K562 (cell line): ENCODE results near the gene RIPPLY3. TPM values are rescaled to one million over a fixed set of nuclear protein-coding genes. Genes with fewer than 3 reads are reported as not detected.

Experiments used
- ARID1B ChIP-seq: fragments of 450-650 bp; IDR thresholded peaks from 2 replicates; pipeline ENCODE4 v1.6.1; 2016; ENCODE audit warnings: antibody characterized with exemption, mild to moderate bottlenecking, inconsistent platforms
- BRD9 ChIP-seq: fragments of 450-650 bp; IDR thresholded peaks from 2 replicates; pipeline ENCODE4 v1.6.1; 2018; ENCODE audit warnings: low read depth; ENCODE audit not compliant: partially characterized antibody
- DACH1 ChIP-seq: fragments of 450-650 bp; IDR thresholded peaks from 2 replicates; pipeline ENCODE4 v1.6.1; 2018; ENCODE audit not compliant: partially characterized antibody
- FOXM1 ChIP-seq, 2 experiments: fragments of 450-650 bp in 1 of 2; sonication (generic) in 1 of 2; formaldehyde crosslinking in 1 of 2; IDR thresholded peaks; 2 replicates each; pipeline versions ENCODE4 v1.6.1 to v1.9.0; 2017 to 2022; ENCODE audit warnings: low read depth in 2 of 2, mild to moderate bottlenecking in 2 of 2, missing genetic modification reagents in 1 of 2, moderate library complexity in 1 of 2
- HBP1 ChIP-seq: fragments of 450-650 bp; formaldehyde crosslinking; IDR thresholded peaks from 2 replicates; pipeline ENCODE4 v1.4.0; 2022; ENCODE audit warnings: missing genetic modification characterization
- HOXB6 ChIP-seq: fragments of 250-450 bp; sonication (Bioruptor Pico); IDR thresholded peaks from 2 replicates; pipeline ENCODE4 v1.5.1; 2022; ENCODE audit warnings: mild to moderate bottlenecking, borderline replicate concordance
- MEF2D ChIP-seq: conservative IDR thresholded peaks from 2 replicates; pipeline ENCODE4 v1.6.1; 2016; ENCODE audit warnings: low read depth, missing genetic modification characterization, missing compliant biosample characterization
- NCOA6 ChIP-seq: fragments of 450-650 bp; IDR thresholded peaks from 2 replicates; pipeline ENCODE4 v1.6.1; 2017; ENCODE audit warnings: mild to moderate bottlenecking
- PCBP2 ChIP-seq: fragments of 200-400 bp; formaldehyde crosslinking; IDR thresholded peaks from 2 replicates; pipeline ENCODE4 v1.6.1; 2018; ENCODE audit warnings: low read length, low read depth, mild to moderate bottlenecking, moderate library complexity; ENCODE audit not compliant: poor library complexity, severe bottlenecking
- RNF219 ChIP-seq: fragments of 250-450 bp; sonication (Bioruptor Pico); IDR thresholded peaks from 2 replicates; pipeline ENCODE4 v1.5.0; 2022; ENCODE audit warnings: mild to moderate bottlenecking
- SMARCB1 ChIP-seq: IDR thresholded peaks from 2 replicates; pipeline ENCODE4 v1.6.1; 2011; ENCODE audit warnings: improper control_type of control experiment, low read depth; ENCODE audit not compliant: insufficient read length
- SRF ChIP-seq, 2 experiments: fragments of 250-450, 450-650 bp in 1 of 2; sonication (Bioruptor Pico) in 1 of 2; sonication (generic) in 1 of 2; formaldehyde crosslinking; IDR thresholded peaks; 2 replicates each; pipeline versions ENCODE4 v1.5.0 to v1.5.1; 2020 to 2022; ENCODE audit warnings: mild to moderate bottlenecking in 1 of 2, missing genetic modification reagents in 1 of 2
- TAF15 ChIP-seq: fragments of 200-400 bp; formaldehyde crosslinking; IDR thresholded peaks from 2 replicates; pipeline ENCODE4 v1.6.1; 2017; ENCODE audit warnings: mild to moderate bottlenecking, low read depth, low read length, moderate library complexity
- TBP ChIP-seq: optimal IDR thresholded peaks from 2 replicates; pipeline ENCODE3; 2011; ENCODE audit warnings: low read depth, low read length, improper control_type of control experiment
- U2AF2 ChIP-seq: fragments of 200-400 bp; formaldehyde crosslinking; optimal IDR thresholded peaks from 2 replicates; pipeline ENCODE3; 2017; ENCODE audit warnings: low read depth, mild to moderate bottlenecking, low read length
- ZEB2 ChIP-seq: fragments of 450-650 bp; IDR thresholded peaks from 2 replicates; pipeline ENCODE4 v1.6.1; 2016
- ZNF311 ChIP-seq: fragments of 250-450 bp; sonication (Bioruptor Pico); IDR thresholded peaks from 2 replicates; pipeline ENCODE4 v1.4.0; 2020; ENCODE audit warnings: mild to moderate bottlenecking, moderate library complexity
- ZNF408 ChIP-seq: fragments of 250-450 bp; sonication (Bioruptor Pico); IDR thresholded peaks from 2 replicates; pipeline ENCODE4 v1.4.0; 2020; ENCODE audit warnings: low read depth, mild to moderate bottlenecking, moderate library complexity
- polyA plus RNA-seq, 8 experiments: library from polyadenylated mRNA; depleted of rRNA in 4 of 8; stranded (reverse) in 5 of 8; unstranded in 3 of 8; fragments of >200 nt; fragmentation: Nextera tagmentation in 2 of 8; fragmentation: Illumina TruSeq in 1 of 8; extraction: Ambion mirVana in 2 of 8; extraction: Trizol in 1 of 8; gene quantifications; 2 replicates each; pipeline versions ENCODE4 v1.2.1 to v1.2.3, GENCODE V29; 2011 to 2014; ENCODE audit warnings: inconsistent platforms in 1 of 8, missing spikeins in 1 of 8
- total RNA-seq, 7 experiments: library from RNA; depleted of rRNA in 6 of 7; stranded (reverse); fragments of >200 nt in 6 of 7; fragmentation: Illumina TruSeq in 2 of 7; extraction: Trizol in 2 of 7; gene quantifications; 2 replicates each; pipeline versions ENCODE4 v1.2.1 to v1.2.3, GENCODE V29; 2011 to 2021; ENCODE audit warnings: low replicate concordance in 1 of 7
- TF ChIP-seq, protein P1 (sequence below): fragments of 450-650 bp; formaldehyde crosslinking; IDR thresholded peaks from 2 replicates; pipeline ENCODE4 v1.4.0; 2020; ENCODE audit warnings: mild to moderate bottlenecking, moderate library complexity
- TF ChIP-seq, protein P2 (sequence below): sonication (generic); IDR thresholded peaks from 2 replicates; pipeline ENCODE4 v1.6.1; 2016

The RIPPLY3 gene
- total and polyA plus RNA-seq, 9 of the 15 experiments (the other 6 are each of a cell fraction or from before 2014, with no cell fraction given): not detected

GRCh38 chr21:36964827-36965719 lies 41.4 kb upstream of the RIPPLY3 start (continued):
- TF ChIP-seq TBP: no peak
- no peak for TF ChIP-seq HOXB6 (CRISPR knock-in tag)
- TF ChIP-seq ZEB2: peak; percentile 40; the same call in 1 of the 2 replicates
- no peak for TF ChIP-seq PCBP2
- TF ChIP-seq U2AF2: no peak
- TF ChIP-seq DACH1: peak; percentile 18
- TF ChIP-seq ZNF311 (CRISPR knock-in tag): 0 out of 2 replicates have a peak, but pooled peaks have one; percentile 48
- TF ChIP-seq SRF (CRISPR knock-in tag; IDR thresholded peaks at IDR 0.05): no peak
- TF ChIP-seq, protein P1, sequence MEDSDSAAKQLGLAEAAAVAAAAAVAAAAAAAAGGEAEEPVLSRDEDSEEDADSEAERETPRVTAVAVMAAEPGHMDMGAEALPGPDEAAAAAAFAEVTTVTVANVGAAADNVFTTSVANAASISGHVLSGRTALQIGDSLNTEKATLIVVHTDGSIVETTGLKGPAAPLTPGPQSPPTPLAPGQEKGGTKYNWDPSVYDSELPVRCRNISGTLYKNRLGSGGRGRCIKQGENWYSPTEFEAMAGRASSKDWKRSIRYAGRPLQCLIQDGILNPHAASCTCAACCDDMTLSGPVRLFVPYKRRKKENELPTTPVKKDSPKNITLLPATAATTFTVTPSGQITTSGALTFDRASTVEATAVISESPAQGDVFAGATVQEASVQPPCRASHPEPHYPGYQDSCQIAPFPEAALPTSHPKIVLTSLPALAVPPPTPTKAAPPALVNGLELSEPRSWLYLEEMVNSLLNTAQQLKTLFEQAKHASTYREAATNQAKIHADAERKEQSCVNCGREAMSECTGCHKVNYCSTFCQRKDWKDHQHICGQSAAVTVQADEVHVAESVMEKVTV (CRISPR knock-in tag): no peak
- peak; percentile 5 for TF ChIP-seq ARID1B
- TF ChIP-seq TAF15: no peak
- 0 out of 2 replicates have a peak, but pooled peaks have one; percentile 4 for TF ChIP-seq HBP1 (CRISPR knock-in tag)
- TF ChIP-seq, protein P2, sequence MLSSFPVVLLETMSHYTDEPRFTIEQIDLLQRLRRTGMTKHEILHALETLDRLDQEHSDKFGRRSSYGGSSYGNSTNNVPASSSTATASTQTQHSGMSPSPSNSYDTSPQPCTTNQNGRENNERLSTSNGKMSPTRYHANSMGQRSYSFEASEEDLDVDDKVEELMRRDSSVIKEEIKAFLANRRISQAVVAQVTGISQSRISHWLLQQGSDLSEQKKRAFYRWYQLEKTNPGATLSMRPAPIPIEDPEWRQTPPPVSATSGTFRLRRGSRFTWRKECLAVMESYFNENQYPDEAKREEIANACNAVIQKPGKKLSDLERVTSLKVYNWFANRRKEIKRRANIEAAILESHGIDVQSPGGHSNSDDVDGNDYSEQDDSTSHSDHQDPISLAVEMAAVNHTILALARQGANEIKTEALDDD: peak; percentile 99
- TF ChIP-seq NCOA6: peak; percentile 25; the same call in 1 of the 2 replicates
- no peak for TF ChIP-seq ZNF408 (CRISPR knock-in tag)
- TF ChIP-seq BRD9: peak; percentile 85
- no peak for TF ChIP-seq SMARCB1
- peak; percentile 3; the same call in 1 of the 2 replicates for TF ChIP-seq MEF2D (tag)
- TF ChIP-seq FOXM1 (IDR thresholded peaks at IDR 0.05; ENCODE audit: low read depth): peak; percentile 97
- TF ChIP-seq FOXM1 (CRISPR knock-in tag; IDR thresholded peaks at IDR 0.05; ENCODE audit: low read depth): peak; percentile 82; the same call in 1 of the 2 replicates
- TF ChIP-seq RNF219: no peak
